Gastrocnemius medialis (tissue), 4 donors: Measurements from ENCODE around the gene COL6A1.

ENCODE experiments used
- POLR2A ChIP-seq, 2 donors: fragments of 450-650 bp; IDR thresholded peaks; one replicate each; pipeline ENCODE4 v1.6.1; 2017; ENCODE audit warnings: antibody characterized with exemption in 2 of 2, mild to moderate bottlenecking in 2 of 2, moderate library complexity in 2 of 2
- TF ChIP-seq, protein P1 (sequence below), 5 experiments: fragments of 450-650 bp in 3 of 5; fragments of 200-600 bp in 2 of 5; sonication (generic) in 2 of 5; IDR thresholded peaks in 4 of 5; conservative IDR thresholded peaks in 1 of 5; 1 replicate in 4 of 5; 2 replicates in 1 of 5; pipeline ENCODE4 v1.5.1; 2016 to 2019; ENCODE audit warnings: antibody characterized with exemption in 5 of 5, mild to moderate bottlenecking in 3 of 5, moderate library complexity in 3 of 5

DNA sequence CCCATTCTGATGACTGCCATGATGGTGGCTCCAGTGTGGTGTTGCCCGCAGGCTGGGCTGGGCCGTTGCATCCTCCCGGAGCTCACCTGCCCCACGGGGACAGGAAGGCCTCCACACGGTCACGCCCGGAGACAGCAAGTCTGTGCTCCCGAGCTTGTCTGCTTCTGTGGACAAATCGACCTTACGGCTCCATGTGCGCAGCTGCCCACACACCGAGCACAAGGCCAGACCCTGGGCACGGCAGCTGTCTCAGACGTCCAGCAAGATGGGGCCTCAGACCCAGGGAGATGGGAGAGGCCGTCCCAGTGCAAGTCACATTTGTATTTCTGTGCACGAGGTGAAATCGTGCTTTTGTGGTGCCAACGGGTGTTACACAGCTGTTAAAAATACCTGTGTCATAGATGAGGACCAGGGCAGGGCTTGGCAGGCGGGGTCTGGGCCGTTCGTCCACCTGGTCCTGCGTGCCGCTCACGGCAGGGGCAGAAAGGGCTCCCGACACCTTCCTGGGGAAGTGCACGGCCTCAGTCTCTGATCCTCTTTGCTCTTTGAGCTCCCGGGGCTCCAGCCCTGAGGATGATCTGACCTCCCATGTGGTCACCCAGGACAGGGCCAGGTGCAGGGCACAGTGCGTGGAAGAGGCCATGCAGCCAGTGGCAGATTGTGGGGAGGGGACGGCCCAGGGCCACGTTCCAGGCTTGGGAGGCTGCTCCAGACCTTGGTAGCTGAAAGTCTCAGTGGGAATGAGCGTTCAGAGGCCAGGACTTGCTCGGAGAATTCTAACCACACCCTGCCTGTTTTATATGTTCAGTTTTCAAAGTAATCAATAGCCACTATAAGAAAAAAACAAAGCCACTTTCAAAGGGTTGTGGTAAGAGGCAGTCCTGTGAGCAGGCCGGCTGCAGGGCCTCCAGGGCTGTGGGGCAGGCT lies 13.5 kb downstream of the COL6A1 start:
- TF ChIP-seq, protein P1, sequence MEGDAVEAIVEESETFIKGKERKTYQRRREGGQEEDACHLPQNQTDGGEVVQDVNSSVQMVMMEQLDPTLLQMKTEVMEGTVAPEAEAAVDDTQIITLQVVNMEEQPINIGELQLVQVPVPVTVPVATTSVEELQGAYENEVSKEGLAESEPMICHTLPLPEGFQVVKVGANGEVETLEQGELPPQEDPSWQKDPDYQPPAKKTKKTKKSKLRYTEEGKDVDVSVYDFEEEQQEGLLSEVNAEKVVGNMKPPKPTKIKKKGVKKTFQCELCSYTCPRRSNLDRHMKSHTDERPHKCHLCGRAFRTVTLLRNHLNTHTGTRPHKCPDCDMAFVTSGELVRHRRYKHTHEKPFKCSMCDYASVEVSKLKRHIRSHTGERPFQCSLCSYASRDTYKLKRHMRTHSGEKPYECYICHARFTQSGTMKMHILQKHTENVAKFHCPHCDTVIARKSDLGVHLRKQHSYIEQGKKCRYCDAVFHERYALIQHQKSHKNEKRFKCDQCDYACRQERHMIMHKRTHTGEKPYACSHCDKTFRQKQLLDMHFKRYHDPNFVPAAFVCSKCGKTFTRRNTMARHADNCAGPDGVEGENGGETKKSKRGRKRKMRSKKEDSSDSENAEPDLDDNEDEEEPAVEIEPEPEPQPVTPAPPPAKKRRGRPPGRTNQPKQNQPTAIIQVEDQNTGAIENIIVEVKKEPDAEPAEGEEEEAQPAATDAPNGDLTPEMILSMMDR (IDR thresholded peaks at IDR 0.05 in 4 of 5, conservative IDR thresholded peaks at IDR 0.05 in 1 of 5), result no peak
- TF ChIP-seq POLR2A (IDR thresholded peaks at IDR 0.05), result no peak
